ENCODE results near the gene SPRING1. TPM values are rescaled to one million over a fixed set of nuclear protein-coding genes. Genes with fewer than 3 reads are reported as not detected.

SPRING1 gene
- total and polyA plus RNA-seq, 10 donors: 8.8 to 43.8 (median 23.7) TPM

DNA sequence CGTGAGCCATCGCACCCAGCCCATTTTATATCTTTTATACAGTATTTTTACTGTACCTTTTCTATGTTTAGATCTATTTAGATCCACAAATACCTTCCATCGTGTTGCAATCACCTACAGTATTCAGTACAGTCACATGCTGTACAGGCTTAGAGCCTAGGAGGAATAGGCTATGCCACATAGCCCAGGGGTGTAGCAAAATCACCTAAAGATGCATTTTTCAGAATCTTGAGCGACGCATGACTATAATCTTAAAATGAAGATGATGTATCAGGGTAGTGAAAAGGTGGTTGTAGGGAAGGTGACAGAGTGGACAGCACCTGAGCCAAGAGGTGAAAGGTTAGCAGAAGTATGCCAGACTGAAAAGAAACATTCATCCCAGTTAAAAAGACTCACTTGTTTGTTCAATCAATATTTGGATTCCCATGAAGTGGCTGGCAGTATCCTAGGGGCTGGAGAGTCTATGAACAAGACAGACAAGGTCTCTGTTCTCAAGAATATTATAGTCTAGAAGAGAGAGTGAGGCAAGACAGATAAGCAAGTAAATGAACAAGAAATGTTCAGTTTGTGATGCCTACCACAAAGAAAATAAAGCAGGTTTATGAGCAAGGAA lies 3.6 kb downstream of the SPRING1 start:
- WGBS, 5 donors: 93 to 98% (median 96%) methylated on average over 5 of the region's 5 CpGs
- no peak overlapping the region for H3K4me3 ChIP-seq
- intact Hi-C loops (cut with DNase I; ENCODE audit: low total_unique reads): no loop called here
- no peaks in the 10 kb centered on the region for H3K27me3 ChIP-seq (replicated peaks in 1 of 7)
- TF ChIP-seq POLR2A (IDR thresholded peaks at IDR 0.05) (no peak), POLR2AphosphoS5 (IDR thresholded peaks at IDR 0.05) (no peak)
- TF ChIP-seq, protein P1, sequence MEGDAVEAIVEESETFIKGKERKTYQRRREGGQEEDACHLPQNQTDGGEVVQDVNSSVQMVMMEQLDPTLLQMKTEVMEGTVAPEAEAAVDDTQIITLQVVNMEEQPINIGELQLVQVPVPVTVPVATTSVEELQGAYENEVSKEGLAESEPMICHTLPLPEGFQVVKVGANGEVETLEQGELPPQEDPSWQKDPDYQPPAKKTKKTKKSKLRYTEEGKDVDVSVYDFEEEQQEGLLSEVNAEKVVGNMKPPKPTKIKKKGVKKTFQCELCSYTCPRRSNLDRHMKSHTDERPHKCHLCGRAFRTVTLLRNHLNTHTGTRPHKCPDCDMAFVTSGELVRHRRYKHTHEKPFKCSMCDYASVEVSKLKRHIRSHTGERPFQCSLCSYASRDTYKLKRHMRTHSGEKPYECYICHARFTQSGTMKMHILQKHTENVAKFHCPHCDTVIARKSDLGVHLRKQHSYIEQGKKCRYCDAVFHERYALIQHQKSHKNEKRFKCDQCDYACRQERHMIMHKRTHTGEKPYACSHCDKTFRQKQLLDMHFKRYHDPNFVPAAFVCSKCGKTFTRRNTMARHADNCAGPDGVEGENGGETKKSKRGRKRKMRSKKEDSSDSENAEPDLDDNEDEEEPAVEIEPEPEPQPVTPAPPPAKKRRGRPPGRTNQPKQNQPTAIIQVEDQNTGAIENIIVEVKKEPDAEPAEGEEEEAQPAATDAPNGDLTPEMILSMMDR (IDR thresholded peaks at IDR 0.05 in 8 of 11, conservative IDR thresholded peaks at IDR 0.05 in 3 of 11): no peak
- peaks cover 0 to 59% (median 9%) of the 10 kb centered on the region in 6 donors for H3K36me3 ChIP-seq
- no peak overlapping the region for H3K27ac ChIP-seq
- H3K4me1 ChIP-seq: peaks cover 16 to 51% (median 23%) of the 10 kb centered on the region in 6 donors
- DNase-seq: no peak
- no peaks in the 10 kb centered on the region for H3K9me3 ChIP-seq

DNA sequence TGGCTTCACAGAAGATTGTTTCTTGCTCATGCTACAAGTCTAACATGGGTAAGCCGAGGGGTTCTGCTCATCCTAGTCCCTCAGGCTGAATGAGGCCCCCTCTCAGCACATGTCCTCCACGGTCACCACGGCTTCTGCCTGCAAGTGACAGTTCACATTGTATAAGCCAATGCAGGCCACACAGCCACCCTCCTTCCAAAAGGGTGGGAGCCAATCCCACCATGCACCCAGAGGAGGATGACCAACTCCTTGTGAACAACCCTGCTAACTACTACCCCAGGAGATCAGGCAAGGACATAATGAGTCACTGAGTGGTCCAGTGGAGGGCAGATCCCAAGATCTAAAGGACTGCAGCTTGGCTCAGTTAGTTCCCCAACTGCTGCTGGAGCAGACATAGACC lies 6.1 kb downstream of the SPRING1 start:
- DNase-seq: no peak
- no peak for TF ChIP-seq POLR2AphosphoS5 (IDR thresholded peaks at IDR 0.05)
- TF ChIP-seq, protein P1 (IDR thresholded peaks at IDR 0.05 in 8 of 11, conservative IDR thresholded peaks at IDR 0.05 in 3 of 11): no peak
- TF ChIP-seq POLR2A (IDR thresholded peaks at IDR 0.05): no peak
- peaks cover 0 to 72% (median 9%) of the 10 kb centered on the region in 6 donors for H3K36me3 ChIP-seq
- no peaks in the 10 kb centered on the region for H3K27me3 ChIP-seq (replicated peaks in 1 of 7)
- no peaks in the 10 kb centered on the region for H3K9me3 ChIP-seq
- intact Hi-C loops (cut with DNase I; ENCODE audit: low total_unique reads): no loop called here
- H3K4me1 ChIP-seq: peaks cover 8 to 44% (median 13%) of the 10 kb centered on the region in 6 donors
- 92 to 98% (median 97%) methylated on average over 3 of the region's 3 CpGs for WGBS, 5 donors
- H3K4me3 ChIP-seq: no peak overlapping the region
- H3K27ac ChIP-seq: no peak overlapping the region

DNA sequence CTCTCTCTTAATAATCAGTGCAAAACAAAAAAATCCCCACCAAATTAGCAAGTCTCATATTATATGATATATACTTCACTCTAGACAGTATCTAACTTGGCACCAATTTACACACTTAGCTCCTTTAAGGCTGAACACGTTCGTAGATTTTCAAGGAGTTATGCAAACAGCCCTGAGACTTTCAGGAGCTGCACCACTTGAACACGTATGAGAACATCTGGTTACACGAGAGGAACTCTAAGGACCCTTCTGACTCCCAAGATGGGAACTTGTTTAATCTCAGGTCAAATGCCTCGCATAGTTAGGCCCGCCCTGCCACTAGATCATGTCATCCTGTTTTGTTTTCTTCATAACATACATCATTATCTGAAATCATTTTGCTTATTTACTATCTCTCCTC lies 10.0 kb downstream of the SPRING1 start:
- no peak for DNase-seq
- intact Hi-C loops (cut with DNase I; ENCODE audit: low total_unique reads): no loop called here
- WGBS, 5 donors: 63 to 84% (median 72%) methylated on average over 6 of the region's 6 CpGs
- Histone ChIP-seq H3K9me3 (no peaks in the 10 kb centered on the region), H3K27me3 (replicated peaks in 1 of 7) (no peaks in the 10 kb centered on the region), H3K36me3 (peaks cover 0 to 58% (median 1%) of the 10 kb centered on the region in 6 donors), H3K4me3 (no peak overlapping the region), H3K27ac (no peak overlapping the region), H3K4me1 (peaks cover 0 to 32% (median 6%) of the 10 kb centered on the region in 6 donors)
- TF ChIP-seq POLR2AphosphoS5 (IDR thresholded peaks at IDR 0.05) (no peak), POLR2A (IDR thresholded peaks at IDR 0.05) (no peak)
- TF ChIP-seq, protein P1 (IDR thresholded peaks at IDR 0.05 in 8 of 11, conservative IDR thresholded peaks at IDR 0.05 in 3 of 11): no peak

DNA sequence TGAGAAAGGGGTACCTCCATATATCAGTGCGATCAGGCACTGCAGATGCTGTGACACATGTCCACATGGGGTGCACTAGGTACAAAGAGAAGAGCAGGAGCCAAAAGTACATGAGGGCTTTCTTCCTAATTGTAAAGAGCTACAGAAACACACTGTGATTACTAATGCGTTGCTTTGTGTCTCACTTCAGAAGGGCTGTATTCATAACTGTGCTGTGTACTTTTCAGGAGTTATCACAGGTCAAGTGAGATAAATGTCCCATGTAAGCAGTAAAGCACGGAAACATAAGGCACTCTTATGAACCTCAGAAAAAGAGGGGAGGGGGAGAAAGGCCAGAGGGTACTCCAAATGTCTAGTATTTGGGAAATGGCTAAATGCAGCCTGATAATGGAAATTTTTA lies 10.6 kb downstream of the SPRING1 start:
- Histone ChIP-seq H3K9me3 (no peaks in the 10 kb centered on the region), H3K27me3 (replicated peaks in 1 of 7) (no peaks in the 10 kb centered on the region), H3K4me1 (peaks cover 0 to 32% (median 6%) of the 10 kb centered on the region in 6 donors), H3K36me3 (peaks cover 0 to 58% (median 5%) of the 10 kb centered on the region in 6 donors), H3K27ac (no peak overlapping the region), H3K4me3 (no peak overlapping the region)
- DNase-seq: no peak
- TF ChIP-seq POLR2AphosphoS5 (IDR thresholded peaks at IDR 0.05): no peak
- TF ChIP-seq, protein P1 (IDR thresholded peaks at IDR 0.05 in 8 of 11, conservative IDR thresholded peaks at IDR 0.05 in 3 of 11): no peak
- TF ChIP-seq POLR2A (IDR thresholded peaks at IDR 0.05): no peak
- intact Hi-C loops (cut with DNase I; ENCODE audit: low total_unique reads): no loop called here
- WGBS, 5 donors: 83 to 89% (median 84%) methylated on average over 3 of the region's 3 CpGs
